HG03097 (cell line): ENCODE results near the gene ALAS2.
"Not testable (repeated sequence)": the region's sequence is repeated elsewhere in the genome, so short reads cannot be mapped to it uniquely, and the experiment has no call there.

ENCODE experiments used
- ATAC-seq: cut with Tn5 transposase; IDR thresholded peaks from one replicate; pipeline ENCODE4 v1.9.1; 2021; ENCODE audit not compliant: unreplicated experiment, low FRiP score

The ALAS2 gene

DNA sequence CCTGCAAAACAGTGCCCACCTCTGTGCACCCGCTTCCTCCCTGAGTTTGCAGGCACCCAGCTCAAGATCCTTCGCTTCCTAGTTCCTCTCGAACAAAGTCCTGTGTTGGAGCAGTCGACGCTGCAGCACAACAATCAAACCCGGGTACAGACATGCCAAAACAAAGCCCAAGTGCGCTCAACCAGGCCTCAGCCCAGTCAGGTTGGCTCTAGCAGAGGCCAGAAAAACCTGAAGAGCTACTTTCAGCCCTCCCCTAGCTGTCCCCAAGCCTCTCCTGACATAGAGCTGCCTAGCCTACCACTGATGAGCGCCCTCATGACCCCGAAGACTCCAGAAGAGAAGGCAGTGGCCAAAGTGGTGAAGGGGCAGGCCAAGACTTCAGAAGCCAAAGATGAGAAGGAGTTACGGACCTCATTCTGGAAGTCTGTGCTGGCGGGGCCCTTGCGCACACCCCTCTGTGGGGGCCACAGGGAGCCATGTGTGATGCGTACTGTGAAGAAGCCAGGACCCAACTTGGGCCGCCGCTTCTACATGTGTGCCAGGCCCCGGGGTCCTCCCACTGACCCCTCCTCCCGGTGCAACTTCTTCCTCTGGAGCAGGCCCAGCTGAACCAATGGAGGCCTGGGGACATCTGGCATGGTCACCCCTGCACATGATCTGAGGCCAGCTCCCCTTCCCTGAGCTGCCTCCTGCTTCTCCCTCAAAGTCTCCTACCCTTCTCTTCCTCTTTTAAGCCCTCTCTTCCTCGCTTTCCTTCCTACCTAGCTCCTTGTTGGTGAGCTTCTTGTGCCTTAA, 23.8 kb downstream of the ALAS2 start:
- no peak for ATAC-seq

DNA sequence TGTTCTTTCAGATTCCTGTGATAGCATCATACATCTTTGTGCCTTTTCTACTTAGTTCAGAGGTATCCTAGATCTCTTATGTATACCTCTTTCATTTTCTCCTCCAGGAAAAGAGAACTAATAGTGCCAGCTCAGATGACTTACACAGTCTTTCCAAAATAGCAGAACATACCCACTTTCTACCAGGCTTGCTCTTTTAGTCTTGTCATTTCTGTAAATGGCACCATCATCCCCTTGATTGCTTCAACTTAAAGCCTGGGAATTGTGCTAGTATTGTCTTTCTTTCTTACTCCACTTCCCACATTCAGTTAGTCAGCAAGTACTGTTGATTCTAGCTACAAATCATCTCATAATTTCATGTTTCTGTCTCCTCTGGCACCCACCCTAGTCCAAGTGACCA, 25.5 kb downstream of the ALAS2 start:
- no peak for ATAC-seq

GRCh38 chrX:55004231-55004630, 26.5 kb downstream of the ALAS2 start:
- ATAC-seq = no peak

DNA sequence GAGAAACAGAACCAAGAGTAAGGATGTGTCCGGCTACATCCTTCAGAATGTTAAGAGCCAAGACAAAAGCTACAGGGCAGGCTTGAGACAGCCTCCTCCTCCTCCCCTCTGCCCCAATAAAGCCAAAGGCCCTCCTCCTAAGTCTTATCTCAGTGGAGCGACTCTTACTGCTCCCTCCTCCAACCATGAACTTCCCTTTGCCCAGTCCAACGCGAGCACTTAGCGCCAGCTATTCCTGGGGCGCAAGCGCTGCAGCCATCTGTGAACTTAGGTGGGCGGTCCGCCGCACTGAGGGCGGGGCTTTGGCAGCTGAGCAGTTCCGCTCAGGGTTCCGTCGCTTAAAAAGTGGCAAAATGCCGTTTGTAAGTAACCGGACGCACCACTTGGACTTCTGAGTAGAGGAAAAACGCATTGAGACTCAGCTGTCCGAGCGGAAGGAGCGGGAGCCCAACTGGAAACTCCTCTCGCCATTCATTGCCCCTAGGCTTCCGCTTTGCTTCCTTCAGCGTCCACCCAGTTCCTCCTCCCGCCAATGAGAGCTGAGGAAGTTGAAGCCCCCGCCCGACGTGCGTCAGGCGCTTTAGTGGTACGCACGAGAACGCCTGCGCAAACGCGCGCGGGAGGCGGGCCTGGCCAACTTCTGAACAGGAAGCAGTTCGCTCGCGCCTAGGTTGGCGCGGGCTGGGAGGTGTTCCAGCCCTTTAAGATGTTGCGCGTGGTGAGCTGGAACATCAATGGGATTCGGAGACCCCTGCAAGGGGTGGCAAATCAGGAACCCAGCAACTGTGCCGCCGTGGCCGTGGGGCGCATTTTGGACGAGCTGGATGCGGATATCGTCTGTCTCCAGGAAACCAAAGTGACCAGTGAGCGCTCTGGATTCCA, 30.8 kb downstream of the ALAS2 start, which contains the start of gene APEX2:
APEX2 (plus strand) TSS at position 647 of the 882 bp plus-strand sequence; CDS start at position 707, 60 bp downstream.
- ATAC-seq = peak; percentile 93

- ATAC-seq = no peak
Measured at GRCh38 chrX:54995621-54996020, 35.2 kb downstream of the ALAS2 start.

DNA sequence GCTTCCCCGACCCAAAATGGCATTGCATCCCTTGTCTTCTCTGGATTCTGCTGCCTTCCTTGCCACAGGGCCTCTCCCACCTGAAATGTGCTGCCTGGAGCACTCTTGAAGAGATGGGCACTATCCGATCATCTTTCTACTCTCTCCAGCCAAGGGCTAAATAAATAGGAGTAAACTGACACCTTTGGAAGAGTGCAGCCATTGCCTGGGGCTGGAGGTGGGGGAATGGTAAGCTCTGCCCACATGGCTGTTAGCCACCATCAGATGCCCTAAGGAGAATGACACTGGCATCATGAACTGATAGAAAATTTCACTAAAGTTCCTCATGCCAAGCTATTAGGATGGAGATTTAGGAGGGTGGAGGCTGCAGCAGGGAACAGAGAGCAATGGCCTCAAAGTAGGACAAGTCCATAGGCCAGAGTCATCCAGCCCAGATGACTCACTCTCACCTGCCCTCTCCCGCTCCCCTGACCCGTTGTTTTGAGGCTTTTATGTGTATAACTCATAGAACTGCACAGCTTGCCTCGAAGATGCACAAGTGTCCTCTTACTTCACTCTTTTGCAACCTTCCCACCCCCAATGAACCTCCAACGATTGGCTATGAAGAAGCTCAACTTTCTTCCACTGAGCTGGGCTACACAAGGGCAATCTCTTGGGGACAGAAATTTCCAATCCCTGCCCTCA, 36.0 kb downstream of the ALAS2 start:
- ATAC-seq = no peak

DNA sequence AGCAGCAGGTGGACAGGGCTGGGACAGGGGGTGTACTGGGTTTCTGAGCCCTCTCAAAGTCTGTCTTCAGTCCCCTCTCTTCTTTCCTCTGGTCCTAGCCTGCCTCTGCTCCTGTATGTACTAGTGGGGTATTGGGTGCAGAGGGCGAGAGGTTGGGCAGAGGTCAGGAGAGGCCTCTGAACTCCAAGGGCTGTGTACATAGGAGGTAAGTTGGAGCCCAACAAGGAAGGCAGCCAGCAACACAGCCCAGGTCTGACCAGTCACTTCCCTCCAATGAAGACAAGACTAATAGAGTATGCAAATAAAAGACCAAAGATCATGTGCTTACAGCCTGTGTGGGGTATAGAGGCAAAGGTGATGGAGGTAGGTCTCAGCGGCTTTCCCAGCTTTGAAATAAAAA, 36.7 kb downstream of the ALAS2 start, which contains the start of gene PFKFB1:
PFKFB1 (minus strand) TSS at position 90 of the 400 bp plus-strand sequence. CDS start 181 bp downstream, outside the sequence.
- ATAC-seq = no peak

GRCh38 chrX:54992911-54993622, 37.7 kb downstream of the ALAS2 start:
- no peak for ATAC-seq

- no peak for ATAC-seq
Measured at GRCh38 chrX:54991706-54992105, 39.1 kb downstream of the ALAS2 start.

DNA sequence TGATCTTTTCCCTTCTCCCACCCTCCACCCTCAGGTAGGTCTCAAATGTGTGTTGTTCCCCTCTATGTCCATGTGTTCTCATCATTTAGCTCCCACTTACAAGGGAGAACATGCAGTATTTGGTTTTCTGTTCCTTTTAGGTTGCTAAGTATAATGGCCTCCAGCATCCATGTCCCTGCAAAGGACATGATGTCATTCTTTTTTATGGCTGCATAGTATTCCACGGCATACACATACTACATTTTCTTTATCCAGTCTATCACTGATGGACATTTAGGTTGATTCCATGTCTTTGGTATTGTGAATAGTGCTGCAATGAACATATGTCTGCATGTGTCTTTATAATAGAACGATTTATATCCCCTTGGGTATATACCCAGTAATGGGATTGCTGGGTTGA, 47.5 kb downstream of the ALAS2 start:
- ATAC-seq = not testable (repeated sequence)

GRCh38 chrX:54980334-54980733, 50.4 kb downstream of the ALAS2 start:
- no peak for ATAC-seq

DNA sequence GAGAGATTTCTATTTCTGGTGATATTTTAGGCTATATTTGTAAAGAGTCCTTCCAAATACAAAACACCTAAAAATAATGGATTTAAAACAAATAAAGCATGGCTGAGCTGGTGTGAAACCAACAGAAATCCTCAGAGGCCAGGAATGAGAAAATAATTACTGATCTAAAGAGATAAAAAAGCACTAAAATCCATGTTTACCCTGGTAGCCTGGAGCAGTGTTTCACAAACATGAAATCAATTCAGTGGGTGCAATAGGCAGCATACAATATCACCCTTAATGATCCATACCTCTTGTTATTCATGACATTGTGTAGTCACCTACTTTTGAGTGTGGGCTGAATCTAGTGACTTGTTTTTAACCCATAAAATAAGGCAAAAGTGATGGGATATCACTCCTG, 51.3 kb downstream of the ALAS2 start:
- no peak for ATAC-seq

- ATAC-seq = no peak
Measured at GRCh38 chrX:54978448-54978847, 52.3 kb downstream of the ALAS2 start.

GRCh38 chrX:54977387-54977786, 53.4 kb downstream of the ALAS2 start:
- no peak for ATAC-seq

DNA sequence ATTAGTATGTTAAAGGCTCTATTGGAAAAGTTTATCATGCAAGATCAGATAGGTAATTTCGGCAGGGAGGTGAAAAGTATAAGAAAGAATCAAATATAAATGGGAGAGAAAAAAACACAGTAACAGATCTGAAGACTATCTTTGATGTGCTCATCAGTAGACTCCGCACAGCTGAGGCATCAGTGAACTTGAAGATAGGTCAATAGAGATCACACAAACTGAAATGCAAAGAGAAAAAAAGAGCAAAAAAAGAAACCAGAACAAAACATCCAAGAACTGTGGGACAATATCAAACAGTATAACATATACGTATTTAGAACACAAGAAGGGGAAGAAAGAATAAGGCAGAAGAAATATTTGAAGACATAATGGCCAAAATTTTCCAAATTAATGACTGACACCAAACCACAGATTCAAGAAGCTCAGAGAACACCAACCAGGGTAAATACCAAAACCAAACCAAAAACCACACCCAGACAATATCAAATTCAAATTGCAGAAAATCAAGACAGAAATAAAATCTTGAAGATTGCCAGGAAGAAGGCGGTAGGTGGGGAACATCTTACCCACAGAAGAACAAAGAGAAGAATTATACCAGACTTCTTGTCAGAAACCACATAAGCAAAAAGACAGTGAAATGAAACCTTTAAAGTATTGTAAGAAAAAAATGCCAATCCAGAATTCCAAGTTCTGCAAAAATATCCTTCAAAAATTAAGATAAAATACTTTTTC, 65.8 kb downstream of the ALAS2 start:
- no peak for ATAC-seq

DNA sequence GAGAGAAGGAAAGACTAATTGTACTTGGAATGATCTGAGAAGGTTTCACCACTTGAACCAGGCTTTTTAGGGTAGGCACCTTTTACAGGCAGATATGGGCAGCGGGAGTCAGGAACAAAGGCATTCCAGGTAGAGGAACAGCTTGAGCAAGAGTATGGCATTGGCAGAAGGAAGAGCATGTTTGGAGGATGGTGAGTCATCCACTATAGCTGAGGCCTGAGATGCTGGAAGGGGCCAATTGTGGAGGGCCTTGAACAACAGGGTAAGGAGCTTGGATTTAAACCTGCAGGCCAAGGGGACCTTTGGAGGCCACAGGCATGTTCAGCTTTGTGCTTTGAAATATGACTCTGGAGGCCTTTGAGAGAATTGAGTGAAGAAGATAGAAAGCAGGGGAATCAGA, 69.0 kb downstream of the ALAS2 start:
- ATAC-seq = no peak
